Right cardiac atrium (tissue), 5 donors: ENCODE results near the gene REEP3. TPM values are rescaled to one million over a fixed set of nuclear protein-coding genes. Genes with fewer than 3 reads are reported as not detected.

ENCODE experiments used
- ATAC-seq, 2 donors: fragments of 200-7000 bp; cut with Tn5 transposase; one replicate each; pipeline versions ENCODE4 v1.8.0 to v1.9.1; 2020; ENCODE audit warnings: moderate library complexity in 2 of 2, mild to moderate bottlenecking in 1 of 2
- DNase-seq, 3 donors: peaks; one replicate each; pipeline ENCODE4 v3.0.0-alpha.2; 2020
- H3K27ac ChIP-seq: one replicate; pipeline ENCODE4 v1.5.1; 2013; ENCODE audit warnings: mild to moderate bottlenecking, low read length, control low read depth, moderate library complexity
- H3K27me3 ChIP-seq: one replicate; pipeline ENCODE4 v1.6.1; 2013; ENCODE audit not compliant: control insufficient read depth, insufficient read depth
- H3K4me1 ChIP-seq: one replicate; pipeline ENCODE4 v1.6.1; 2013; ENCODE audit warnings: low read length; ENCODE audit not compliant: control insufficient read depth, insufficient read depth
- H3K4me3 ChIP-seq: one replicate; pipeline ENCODE4 v1.5.1; 2013; ENCODE audit warnings: low read length, control low read depth
- H3K9me3 ChIP-seq: one replicate; pipeline ENCODE4 v1.6.1; 2013; ENCODE audit warnings: low read length; ENCODE audit not compliant: control insufficient read depth
- WGBS: extraction: QIAGEN DNeasy Blood & Tissue Kit; methylation state at CpG from one replicate; pipeline ENCODE4 v1.1.7; 2013; 5-methylcytosine and 5-hydroxymethylcytosine counted together
- intact Hi-C, 4 donors: fragments of 100-400 bp; cut with DNase I; formaldehyde crosslinking; loops; one replicate each; pipeline versions ENCODE4 v1.11.0 to v1.14.0; 2022 to 2023
- polyA plus RNA-seq: library from polyadenylated mRNA; stranded (reverse); fragments of 200-250 nt; gene quantifications from one replicate; pipeline ENCODE4 v1.2.3, GENCODE V29; 2013
- total RNA-seq, 4 donors: library from RNA; stranded (reverse); fragmentation: NEBNext Ultra II Directional; extraction: Animal tissue kit (Norgen Biotek cat#: 25700); gene quantifications; one replicate each; pipeline ENCODE4 v1.2.1, GENCODE V29; 2021
- donor health status: healthy with polysubstance abuse.
- donor health status: DM: no; HTN: yes; CAD: no.
- donor health status: DM: no; HTN: no; CAD: no.
- donor health status: DM: no; HTN: yes; CAD: no; lungs with severe emphysema.
- donor health status: DM: yes; HTN: yes; CAD: no.

The REEP3 gene
- total and polyA plus RNA-seq, 5 donors, result 11.9 to 29.7 (median 23.0) TPM

GRCh38 chr10:63506554-63506953, 14.6 kb upstream of the REEP3 start:
- intact Hi-C loops, result no loop called here
- Histone ChIP-seq H3K27me3 (no peaks in the 10 kb centered on the region), H3K4me3 (no peak overlapping the region), H3K4me1 (peaks cover 3% of the 10 kb centered on the region), H3K9me3 (no peaks in the 10 kb centered on the region), H3K27ac (no peak overlapping the region)
- DNase-seq, result no peak
- ATAC-seq, result no peak
- 71% methylated on average over 1 of the region's 1 CpG for WGBS

- DNase-seq (no peak), ATAC-seq (peak; percentile 61 to 86)
- 36% methylated on average over 5 of the region's 5 CpGs for WGBS
- Histone ChIP-seq H3K4me1 (peaks cover 10% of the 10 kb centered on the region), H3K27ac (peak overlapping the region; percentile 75), H3K4me3 (no peak overlapping the region), H3K9me3 (no peaks in the 10 kb centered on the region), H3K27me3 (no peaks in the 10 kb centered on the region)
- intact Hi-C loops, result no loop called here
Measured at GRCh38 chr10:63515002-63515763, 6.0 kb upstream of the REEP3 start.

- WGBS, result 63% methylated on average over 1 of the region's 1 CpG
Measured at GRCh38 chr10:63516207-63516606, 5.0 kb upstream of the REEP3 start.

GRCh38 chr10:63518690-63519288, 2.4 kb upstream of the REEP3 start:
- Histone ChIP-seq H3K4me3 (no peak overlapping the region), H3K4me1 (peaks cover 9% of the 10 kb centered on the region), H3K9me3 (no peaks in the 10 kb centered on the region), H3K27ac (no peak overlapping the region), H3K27me3 (no peaks in the 10 kb centered on the region)
- ATAC-seq (no peak), DNase-seq (no peak)
- WGBS, result 96% methylated on average over 6 of the region's 6 CpGs
- intact Hi-C loops, result no loop called here

More at GRCh38 chr10:63516207-63516606, 5.0 kb upstream of the REEP3 start:
- H3K27me3 ChIP-seq, result no peaks in the 10 kb centered on the region
- H3K27ac ChIP-seq, result no peak overlapping the region
- intact Hi-C loops, result no loop called here
- no peak for ATAC-seq
- peaks cover 10% of the 10 kb centered on the region for H3K4me1 ChIP-seq
- no peak for DNase-seq
- H3K4me3 ChIP-seq, result no peak overlapping the region
- no peaks in the 10 kb centered on the region for H3K9me3 ChIP-seq

- DNase-seq (peak; percentile 76 to 89 (median 89)), ATAC-seq (peak; percentile 90)
- Histone ChIP-seq H3K27ac (peak overlapping the region; percentile 89), H3K27me3 (no peaks in the 10 kb centered on the region), H3K9me3 (no peaks in the 10 kb centered on the region), H3K4me3 (peak overlapping the region; percentile 60), H3K4me1 (peaks cover 4% of the 10 kb centered on the region)
- intact Hi-C loops, result loop anchor here in 1 of 4 donors (5.0 kb wide), 1 partner anchor 106 kb away; no protein-coding TSS in a partner anchor
- under 1% methylated on average over 102 of the region's 102 CpGs for WGBS
Measured at GRCh38 chr10:63521416-63522276, 445 bp downstream of the REEP3 start.

GRCh38 chr10:63522277-63522687, 1.1 kb downstream of the REEP3 start:
- Histone ChIP-seq H3K4me1 (peaks cover 4% of the 10 kb centered on the region), H3K27ac (peak overlapping the region; percentile 89), H3K9me3 (no peaks in the 10 kb centered on the region), H3K4me3 (peak overlapping the region; percentile 60), H3K27me3 (no peaks in the 10 kb centered on the region)
- DNase-seq (no peak), ATAC-seq (no peak)
- intact Hi-C loops, result loop anchor here in 1 of 4 donors (5.0 kb wide), 1 partner anchor 105 kb away; no protein-coding TSS in a partner anchor
- WGBS, result 2% methylated on average over 3 of the region's 3 CpGs

GRCh38 chr10:63522995-63523394, 1.8 kb downstream of the REEP3 start:
- WGBS, result 80% methylated on average over 2 of the region's 2 CpGs
- no peaks in the 10 kb centered on the region for H3K9me3 ChIP-seq
- H3K27ac ChIP-seq, result no peak overlapping the region
- DNase-seq (no peak), ATAC-seq (no peak)
- intact Hi-C loops, result loop anchor here in 1 of 4 donors (5.0 kb wide), 1 partner anchor 104 kb away; no protein-coding TSS in a partner anchor
- no peak overlapping the region for H3K4me3 ChIP-seq
- H3K4me1 ChIP-seq, result peaks cover 4% of the 10 kb centered on the region
- no peaks in the 10 kb centered on the region for H3K27me3 ChIP-seq

- Histone ChIP-seq H3K4me1 (no peaks in the 10 kb centered on the region), H3K4me3 (no peak overlapping the region), H3K27me3 (no peaks in the 10 kb centered on the region), H3K9me3 (no peaks in the 10 kb centered on the region), H3K27ac (no peak overlapping the region)
- intact Hi-C loops, result no loop called here
- WGBS, result 77% methylated on average over 3 of the region's 3 CpGs
- ATAC-seq (no peak), DNase-seq (no peak)
Measured at GRCh38 chr10:63525021-63525420, 3.8 kb downstream of the REEP3 start.

GRCh38 chr10:63527401-63527800, 6.2 kb downstream of the REEP3 start:
- H3K27ac ChIP-seq, result no peak overlapping the region
- ATAC-seq, result no peak
- WGBS, result 99% methylated on average over 4 of the region's 4 CpGs
- no peaks in the 10 kb centered on the region for H3K9me3 ChIP-seq
- intact Hi-C loops, result no loop called here
- no peak for DNase-seq
- no peaks in the 10 kb centered on the region for H3K27me3 ChIP-seq
- H3K4me1 ChIP-seq, result no peaks in the 10 kb centered on the region
- no peak overlapping the region for H3K4me3 ChIP-seq

GRCh38 chr10:63528084-63528744, 7.0 kb downstream of the REEP3 start:
- WGBS, result 89% methylated on average over 5 of the region's 5 CpGs
- DNase-seq, result no peak
- ATAC-seq, result no peak
- no peaks in the 10 kb centered on the region for H3K9me3 ChIP-seq
- intact Hi-C loops, result no loop called here
- no peaks in the 10 kb centered on the region for H3K27me3 ChIP-seq
- H3K27ac ChIP-seq, result no peak overlapping the region
- no peaks in the 10 kb centered on the region for H3K4me1 ChIP-seq
- no peak overlapping the region for H3K4me3 ChIP-seq
